WERI-Rb-1 (cell line): Measurements from ENCODE around the gene NAT10.
A peak's percentile ranks its signal among the peaks of the same experiment; 100 is the strongest.

Experiments used
- DNase-seq: peaks from one replicate; pipeline ENCODE4 v3.0.0-alpha.2; 2020
- H3K27ac ChIP-seq: fragments of 250-450 bp; sonication (Bioruptor Pico); 2 replicates; pipeline ENCODE4 v1.5.1; 2020; ENCODE audit warnings: mild to moderate bottlenecking, moderate library complexity
- H3K27me3 ChIP-seq: fragments of 250-450 bp; sonication (Bioruptor Pico); 2 replicates; pipeline ENCODE4 v1.5.1; 2021; ENCODE audit warnings: mild to moderate bottlenecking, low read depth, moderate library complexity; ENCODE audit not compliant: insufficient read depth, severe bottlenecking
- H3K36me3 ChIP-seq: fragments of 250-450 bp; sonication (Bioruptor Pico); 2 replicates; pipeline ENCODE4 v1.5.1; 2020; ENCODE audit warnings: mild to moderate bottlenecking, moderate library complexity
- H3K4me3 ChIP-seq: 2 replicates; pipeline ENCODE4 v1.5.1; 2011; ENCODE audit warnings: low read depth, mild to moderate bottlenecking, control low read depth, low read length
- H3K9me3 ChIP-seq: fragments of 250-450 bp; sonication (Bioruptor Pico); 2 replicates; pipeline ENCODE4 v1.5.1; 2021; ENCODE audit warnings: mild to moderate bottlenecking, moderate library complexity; ENCODE audit not compliant: severe bottlenecking
- TF ChIP-seq, protein P1 (sequence below): IDR thresholded peaks from 2 replicates; pipeline ENCODE4 v1.5.1; 2011; ENCODE audit warnings: low read depth, mild to moderate bottlenecking, control low read depth, inconsistent platforms, low read length

NAT10 gene

DNA sequence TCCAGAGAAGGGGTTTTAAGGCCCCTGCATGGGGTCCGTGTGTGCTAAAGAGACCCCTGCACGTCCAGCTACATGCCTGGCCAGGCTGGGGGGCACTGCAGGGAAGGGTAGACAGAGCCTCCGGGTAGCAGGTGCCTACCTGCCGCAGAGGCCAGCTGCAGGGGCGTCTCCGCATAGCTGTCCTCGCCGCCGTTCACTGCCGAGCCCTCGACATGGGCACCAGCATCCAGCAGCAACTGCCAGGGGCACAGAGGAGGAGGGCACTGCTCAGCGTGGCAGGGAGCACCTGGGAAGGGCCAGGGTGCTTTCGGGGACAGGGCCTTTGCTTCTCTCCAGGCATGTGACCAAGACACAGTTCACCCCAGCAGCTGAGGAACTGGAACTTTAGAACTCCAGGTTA is 59.7 kb downstream of the NAT10 start:
- no peak overlapping the region for H3K4me3 ChIP-seq
- no peak for DNase-seq
- H3K27me3 ChIP-seq: no peaks in the 10 kb centered on the region
- H3K9me3 ChIP-seq: no peaks in the 10 kb centered on the region
- peaks cover 65% of the 10 kb centered on the region for H3K36me3 ChIP-seq
- H3K27ac ChIP-seq: no peak overlapping the region
- TF ChIP-seq, protein P1, sequence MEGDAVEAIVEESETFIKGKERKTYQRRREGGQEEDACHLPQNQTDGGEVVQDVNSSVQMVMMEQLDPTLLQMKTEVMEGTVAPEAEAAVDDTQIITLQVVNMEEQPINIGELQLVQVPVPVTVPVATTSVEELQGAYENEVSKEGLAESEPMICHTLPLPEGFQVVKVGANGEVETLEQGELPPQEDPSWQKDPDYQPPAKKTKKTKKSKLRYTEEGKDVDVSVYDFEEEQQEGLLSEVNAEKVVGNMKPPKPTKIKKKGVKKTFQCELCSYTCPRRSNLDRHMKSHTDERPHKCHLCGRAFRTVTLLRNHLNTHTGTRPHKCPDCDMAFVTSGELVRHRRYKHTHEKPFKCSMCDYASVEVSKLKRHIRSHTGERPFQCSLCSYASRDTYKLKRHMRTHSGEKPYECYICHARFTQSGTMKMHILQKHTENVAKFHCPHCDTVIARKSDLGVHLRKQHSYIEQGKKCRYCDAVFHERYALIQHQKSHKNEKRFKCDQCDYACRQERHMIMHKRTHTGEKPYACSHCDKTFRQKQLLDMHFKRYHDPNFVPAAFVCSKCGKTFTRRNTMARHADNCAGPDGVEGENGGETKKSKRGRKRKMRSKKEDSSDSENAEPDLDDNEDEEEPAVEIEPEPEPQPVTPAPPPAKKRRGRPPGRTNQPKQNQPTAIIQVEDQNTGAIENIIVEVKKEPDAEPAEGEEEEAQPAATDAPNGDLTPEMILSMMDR: no peak

DNA sequence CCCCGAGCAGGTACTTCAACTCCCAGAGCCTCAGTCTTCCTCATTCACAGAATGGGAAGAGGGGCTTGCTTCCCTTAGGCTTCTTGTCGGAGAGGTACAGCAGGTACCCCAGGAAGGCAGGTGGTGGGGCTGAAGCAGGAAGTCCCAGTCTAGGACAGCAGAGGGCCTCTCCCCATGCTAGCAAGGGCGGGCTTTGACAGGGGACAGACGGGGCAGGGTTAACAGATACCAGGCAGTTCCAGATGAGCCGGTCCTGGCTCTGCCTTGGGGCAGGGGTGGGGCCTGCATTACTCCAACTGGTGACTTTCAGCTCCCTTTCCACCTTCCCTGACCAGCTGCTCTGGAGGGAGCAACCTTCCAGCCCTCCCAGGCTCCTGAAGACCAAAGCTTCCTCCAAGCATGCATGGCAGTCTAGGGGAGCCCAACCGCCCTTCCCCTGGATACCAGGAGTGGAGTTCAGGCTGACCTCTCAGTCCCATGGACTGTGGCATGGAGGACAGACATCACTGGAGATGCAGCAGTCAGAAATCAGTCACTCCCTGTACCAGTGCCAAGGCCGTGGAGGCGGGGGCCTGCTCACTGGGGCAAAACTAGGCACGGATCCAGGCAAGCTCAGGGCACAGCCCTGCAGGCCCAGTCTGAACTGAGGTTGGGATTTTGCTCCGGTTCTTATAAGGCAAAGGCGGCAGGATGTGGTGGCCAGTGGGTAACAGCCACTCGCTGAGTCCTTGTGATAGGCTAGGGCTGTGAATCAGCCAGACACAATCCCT is 60.5 kb downstream of the NAT10 start:
- no peak for DNase-seq
- TF ChIP-seq, protein P1: peak; percentile 22; the same call in 1 of the 2 replicates
- Histone ChIP-seq H3K9me3 (no peaks in the 10 kb centered on the region), H3K4me3 (no peak overlapping the region), H3K27me3 (no peaks in the 10 kb centered on the region), H3K36me3 (peaks cover 71% of the 10 kb centered on the region), H3K27ac (no peak overlapping the region)

DNA sequence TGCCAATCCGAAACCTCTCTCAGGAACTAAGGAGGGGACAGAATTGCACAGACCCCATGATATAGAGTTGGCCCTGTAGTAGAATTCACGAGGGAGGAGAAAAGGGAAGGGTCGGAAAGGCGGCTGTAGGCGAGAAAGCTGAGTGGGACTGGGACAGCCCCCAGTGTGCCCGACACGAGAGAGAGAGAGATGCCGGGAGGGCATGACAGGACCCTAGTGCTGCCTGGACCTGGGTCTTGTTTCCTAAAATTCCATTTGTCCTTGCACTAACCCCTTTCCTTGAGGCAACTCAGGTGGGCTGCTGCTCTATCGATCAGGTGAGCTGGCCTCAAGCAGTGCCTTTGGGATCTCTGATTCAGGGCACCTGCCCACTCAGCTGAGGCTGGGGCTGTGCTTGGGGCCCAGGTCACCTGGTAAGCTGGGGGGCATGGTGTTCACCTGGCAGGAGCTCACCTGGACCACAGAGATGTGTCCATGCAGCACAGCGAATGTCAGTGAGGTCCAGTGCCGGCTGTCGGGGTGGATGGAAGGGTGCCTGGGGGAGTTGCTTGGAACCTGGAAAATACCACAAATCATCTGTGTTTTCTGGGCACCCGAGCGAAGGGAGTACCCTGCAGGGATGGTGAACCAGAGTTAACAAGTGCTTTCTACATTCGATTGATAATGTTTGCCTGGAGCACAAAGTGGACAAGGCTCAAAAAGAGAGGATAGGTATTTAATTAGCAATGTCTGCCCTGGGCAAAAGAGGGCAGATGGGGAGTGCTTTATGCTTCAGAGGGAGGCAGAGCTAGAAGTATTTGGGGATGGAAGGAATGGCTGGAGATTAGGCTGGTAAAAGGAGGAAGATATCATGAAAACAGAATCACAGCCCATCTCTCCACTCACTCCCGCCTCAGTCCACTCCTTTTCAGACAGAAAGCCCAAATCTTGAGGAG is 61.6 kb downstream of the NAT10 start:
- Histone ChIP-seq H3K27me3 (no peaks in the 10 kb centered on the region), H3K9me3 (no peaks in the 10 kb centered on the region), H3K27ac (no peak overlapping the region), H3K4me3 (no peak overlapping the region), H3K36me3 (peaks cover 72% of the 10 kb centered on the region)
- no peak for DNase-seq
- TF ChIP-seq, protein P1: no peak

DNA sequence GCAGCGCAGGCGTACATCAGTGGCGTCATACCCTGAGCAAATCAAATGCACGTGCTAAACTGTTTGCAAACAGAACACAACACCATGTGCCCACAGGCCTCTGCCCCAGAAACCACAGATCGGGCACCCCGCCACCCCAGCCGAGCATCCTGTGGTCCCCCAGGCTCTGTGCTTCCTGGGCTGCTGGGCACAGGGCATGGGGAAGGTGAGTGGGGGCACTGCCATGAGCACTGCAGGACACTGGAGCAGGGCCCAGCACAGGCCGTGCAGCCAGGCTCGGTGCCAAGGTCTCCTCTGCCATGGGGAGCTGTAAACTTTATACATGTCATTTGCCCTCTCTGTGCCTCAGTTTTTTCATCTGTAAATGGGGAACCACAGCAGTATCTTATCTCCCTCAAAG is 62.5 kb downstream of the NAT10 start:
- TF ChIP-seq, protein P1: no peak
- peaks cover 66% of the 10 kb centered on the region for H3K36me3 ChIP-seq
- H3K4me3 ChIP-seq: no peak overlapping the region

DNA sequence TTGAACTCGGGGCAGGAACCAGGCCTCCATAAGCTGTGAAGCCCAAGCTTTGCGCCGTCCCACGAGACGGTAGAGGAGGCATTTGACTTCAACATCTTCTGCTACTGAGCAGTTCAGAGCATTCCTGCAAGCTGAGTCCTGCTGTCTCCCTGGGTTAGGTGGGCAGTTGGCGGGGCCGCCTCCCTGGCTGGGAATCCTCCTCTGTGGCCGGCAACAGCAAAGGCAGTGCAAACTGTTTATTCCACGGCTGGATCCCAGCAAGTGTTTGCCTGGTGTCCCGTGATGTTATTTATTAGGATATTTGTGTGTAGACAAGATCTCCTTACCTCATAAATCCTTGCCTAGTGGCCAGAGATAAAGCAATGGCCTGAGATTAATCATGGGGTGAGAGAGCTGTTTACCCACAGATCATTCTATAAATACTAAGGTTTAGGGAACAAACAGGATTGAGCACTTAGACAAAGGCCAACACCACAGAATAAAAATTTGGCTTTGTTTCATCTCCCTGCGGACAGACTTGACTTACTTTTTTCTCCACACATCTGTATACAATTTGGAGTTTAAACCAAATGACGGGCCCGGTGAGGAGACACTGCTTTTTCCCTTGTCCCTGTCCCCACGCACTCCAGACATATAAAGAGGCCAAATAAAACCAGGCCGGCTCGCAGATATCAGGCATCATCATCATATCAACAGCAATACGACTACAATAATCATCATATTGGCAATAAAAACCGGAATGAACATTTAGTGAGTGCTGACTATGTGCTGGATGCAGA is 63.4 kb downstream of the NAT10 start:
- H3K4me3 ChIP-seq: no peak overlapping the region
- H3K9me3 ChIP-seq: no peaks in the 10 kb centered on the region
- no peak for DNase-seq
- H3K36me3 ChIP-seq: peaks cover 59% of the 10 kb centered on the region
- H3K27ac ChIP-seq: peak overlapping the region; percentile 85
- H3K27me3 ChIP-seq: no peaks in the 10 kb centered on the region
- TF ChIP-seq, protein P1: no peak

More for the DNA sequence above, 62.5 kb downstream of the NAT10 start:
- H3K27ac ChIP-seq: no peak overlapping the region; the same call in 1 of the 2 replicates
- H3K9me3 ChIP-seq: no peaks in the 10 kb centered on the region
- H3K27me3 ChIP-seq: no peaks in the 10 kb centered on the region
- no peak for DNase-seq
